Endothelial cell (in vitro differentiated cells): ENCODE measurements around the gene CAMTA1. TPM values are rescaled to one million over a fixed set of nuclear protein-coding genes. Genes with fewer than 3 reads are reported as not detected.

Source experiments
- DNase-seq: peaks from one replicate; pipeline ENCODE4 v3.0.0; 2021; ENCODE audit warnings: low spot score
- H3K27ac Mint-ChIP-seq: one replicate; pipeline ENCODE4 v1.8.0; 2021; ENCODE audit warnings: mixed read lengths, inconsistent platforms; ENCODE audit not compliant: unreplicated experiment
- H3K27me3 Mint-ChIP-seq: one replicate; pipeline ENCODE4 v1.8.0; 2021; ENCODE audit warnings: mild to moderate bottlenecking, moderate library complexity, mixed read lengths, inconsistent platforms; ENCODE audit not compliant: unreplicated experiment
- H3K36me3 Mint-ChIP-seq: one replicate; pipeline ENCODE4 v1.8.0; 2021; ENCODE audit warnings: mild to moderate bottlenecking, low read depth, mixed read lengths, inconsistent platforms; ENCODE audit not compliant: unreplicated experiment
- H3K4me1 Mint-ChIP-seq: one replicate; pipeline ENCODE4 v1.8.0; 2021; ENCODE audit warnings: mild to moderate bottlenecking, mixed read lengths, inconsistent platforms; ENCODE audit not compliant: unreplicated experiment
- H3K4me3 Mint-ChIP-seq: one replicate; pipeline ENCODE4 v1.8.0; 2021; ENCODE audit warnings: mild to moderate bottlenecking, mixed read lengths, inconsistent platforms; ENCODE audit not compliant: unreplicated experiment
- H3K9me3 Mint-ChIP-seq: one replicate; pipeline ENCODE4 v1.8.0; 2021; ENCODE audit warnings: mixed read lengths, inconsistent platforms; ENCODE audit not compliant: unreplicated experiment
- total RNA-seq: library from RNA; stranded (reverse); fragmentation: NEBNext Ultra II Directional; extraction: Animal tissue kit (Norgen Biotek cat#: 25700); gene quantifications from one replicate; pipeline ENCODE4 v1.2.1, GENCODE V29; 2021; ENCODE audit not compliant: unreplicated experiment
- TF ChIP-seq, protein P1 (sequence below): fragments of 200-600 bp; sonication (generic); IDR thresholded peaks from one replicate; pipeline ENCODE4 v1.5.0; 2021; ENCODE audit warnings: antibody characterized with exemption; ENCODE audit not compliant: unreplicated experiment

Gene CAMTA1
- total RNA-seq, 1 donor from 2014 or later = 87.3 TPM

DNA sequence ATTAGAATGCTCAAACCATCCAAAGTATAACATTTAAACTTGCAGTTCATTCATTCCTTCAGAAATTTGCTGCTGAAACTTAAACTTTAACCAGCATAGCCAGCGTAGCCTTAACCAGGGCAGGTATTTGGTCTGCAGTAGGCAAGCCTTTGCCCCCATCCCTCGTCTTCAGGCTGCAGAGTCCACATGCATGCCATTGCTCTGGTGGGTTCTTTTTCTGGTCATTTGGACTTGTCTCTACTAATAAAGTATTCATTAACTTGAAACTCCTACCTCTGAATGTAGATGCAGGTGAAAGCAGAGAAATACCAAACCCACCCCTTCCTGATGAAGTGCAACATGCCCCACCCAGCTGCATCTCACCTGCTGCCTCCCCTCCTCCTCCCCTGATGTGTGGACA is 100.2 kb downstream of the CAMTA1 start:
- no peak overlapping the region for H3K27ac Mint-ChIP-seq
- no peaks in the 10 kb centered on the region for H3K27me3 Mint-ChIP-seq
- no peaks in the 10 kb centered on the region for H3K36me3 Mint-ChIP-seq

DNA sequence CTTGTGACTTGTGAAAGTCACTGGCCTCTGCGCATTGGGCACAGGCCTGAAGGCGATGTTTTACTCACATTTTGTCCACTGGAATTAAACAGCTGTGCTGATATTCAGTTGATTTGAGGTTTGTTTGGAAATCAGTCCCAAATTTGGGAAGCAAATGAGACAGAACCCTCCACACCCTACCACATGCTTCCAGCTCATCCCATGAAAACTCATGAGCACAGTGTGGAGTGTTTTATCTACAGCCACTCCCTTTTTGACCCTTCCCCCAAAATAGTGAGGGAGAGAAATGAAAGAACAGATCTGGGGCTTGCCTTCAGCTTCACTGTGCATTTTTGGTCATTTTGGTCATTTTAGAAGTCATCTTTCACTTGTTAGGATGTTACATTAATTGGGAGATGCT is 101.3 kb downstream of the CAMTA1 start:
- no peaks in the 10 kb centered on the region for H3K9me3 Mint-ChIP-seq

More for the DNA sequence above, 100.2 kb downstream of the CAMTA1 start:
- DNase-seq = no peak
- Mint-ChIP-seq H3K4me3 (no peak overlapping the region), H3K4me1 (peaks cover 13% of the 10 kb centered on the region), H3K9me3 (no peaks in the 10 kb centered on the region)
- TF ChIP-seq, protein P1, sequence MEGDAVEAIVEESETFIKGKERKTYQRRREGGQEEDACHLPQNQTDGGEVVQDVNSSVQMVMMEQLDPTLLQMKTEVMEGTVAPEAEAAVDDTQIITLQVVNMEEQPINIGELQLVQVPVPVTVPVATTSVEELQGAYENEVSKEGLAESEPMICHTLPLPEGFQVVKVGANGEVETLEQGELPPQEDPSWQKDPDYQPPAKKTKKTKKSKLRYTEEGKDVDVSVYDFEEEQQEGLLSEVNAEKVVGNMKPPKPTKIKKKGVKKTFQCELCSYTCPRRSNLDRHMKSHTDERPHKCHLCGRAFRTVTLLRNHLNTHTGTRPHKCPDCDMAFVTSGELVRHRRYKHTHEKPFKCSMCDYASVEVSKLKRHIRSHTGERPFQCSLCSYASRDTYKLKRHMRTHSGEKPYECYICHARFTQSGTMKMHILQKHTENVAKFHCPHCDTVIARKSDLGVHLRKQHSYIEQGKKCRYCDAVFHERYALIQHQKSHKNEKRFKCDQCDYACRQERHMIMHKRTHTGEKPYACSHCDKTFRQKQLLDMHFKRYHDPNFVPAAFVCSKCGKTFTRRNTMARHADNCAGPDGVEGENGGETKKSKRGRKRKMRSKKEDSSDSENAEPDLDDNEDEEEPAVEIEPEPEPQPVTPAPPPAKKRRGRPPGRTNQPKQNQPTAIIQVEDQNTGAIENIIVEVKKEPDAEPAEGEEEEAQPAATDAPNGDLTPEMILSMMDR = no peak

DNA sequence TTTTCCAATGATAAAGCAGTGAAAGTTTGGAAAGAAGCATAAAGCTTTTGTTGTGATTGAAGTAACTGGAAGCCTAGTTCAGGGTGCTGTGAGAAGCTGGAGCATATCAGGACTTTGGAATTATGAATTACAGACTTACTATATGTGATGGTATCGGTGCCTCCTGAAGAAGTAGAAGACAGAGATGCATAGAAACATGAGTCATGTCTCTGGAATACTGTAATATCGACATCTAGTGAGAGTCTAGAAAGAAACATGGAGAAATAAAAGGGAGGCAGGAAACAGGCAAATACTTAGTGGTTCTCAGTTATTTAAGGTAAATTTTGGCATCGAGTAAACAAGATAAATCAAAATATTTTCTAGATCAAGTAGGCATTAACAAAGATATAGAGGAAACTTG is 103.0 kb downstream of the CAMTA1 start:
- peaks cover 2% of the 10 kb centered on the region for H3K27me3 Mint-ChIP-seq
- H3K27ac Mint-ChIP-seq = no peak overlapping the region
- H3K9me3 Mint-ChIP-seq = no peaks in the 10 kb centered on the region
- H3K4me3 Mint-ChIP-seq = no peak overlapping the region
- DNase-seq = no peak
- no peaks in the 10 kb centered on the region for H3K36me3 Mint-ChIP-seq
- H3K4me1 Mint-ChIP-seq = peaks cover 6% of the 10 kb centered on the region
- TF ChIP-seq, protein P1 = no peak

More for the DNA sequence above, 101.3 kb downstream of the CAMTA1 start:
- no peak for DNase-seq
- Mint-ChIP-seq H3K27ac (no peak overlapping the region), H3K4me3 (no peak overlapping the region), H3K36me3 (no peaks in the 10 kb centered on the region), H3K27me3 (no peaks in the 10 kb centered on the region), H3K4me1 (peaks cover 6% of the 10 kb centered on the region)
- TF ChIP-seq, protein P1 = no peak

DNA sequence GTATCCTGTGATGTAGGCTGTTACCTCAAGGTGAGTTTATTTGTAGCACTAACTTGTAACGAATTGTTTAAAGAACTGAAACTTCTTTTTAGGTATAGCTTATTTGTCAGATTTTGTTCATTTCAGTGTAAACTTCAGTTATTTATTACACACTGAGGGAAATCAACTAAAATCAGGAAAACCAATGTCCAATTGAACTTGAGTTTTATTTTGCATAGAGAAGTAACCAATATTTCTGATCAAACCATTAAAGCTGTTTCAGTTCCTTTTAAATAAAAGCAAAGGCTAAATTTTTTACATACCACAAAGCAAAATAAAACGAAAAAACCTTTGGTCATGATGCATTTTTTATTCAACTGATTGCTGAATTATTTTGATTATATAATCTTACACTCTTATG is 103.6 kb downstream of the CAMTA1 start:
- peaks cover 6% of the 10 kb centered on the region for H3K4me1 Mint-ChIP-seq
- peaks cover 2% of the 10 kb centered on the region for H3K27me3 Mint-ChIP-seq
- H3K4me3 Mint-ChIP-seq = no peak overlapping the region
- no peaks in the 10 kb centered on the region for H3K36me3 Mint-ChIP-seq
- no peak overlapping the region for H3K27ac Mint-ChIP-seq
- DNase-seq = no peak
- TF ChIP-seq, protein P1 = no peak
- no peaks in the 10 kb centered on the region for H3K9me3 Mint-ChIP-seq

DNA sequence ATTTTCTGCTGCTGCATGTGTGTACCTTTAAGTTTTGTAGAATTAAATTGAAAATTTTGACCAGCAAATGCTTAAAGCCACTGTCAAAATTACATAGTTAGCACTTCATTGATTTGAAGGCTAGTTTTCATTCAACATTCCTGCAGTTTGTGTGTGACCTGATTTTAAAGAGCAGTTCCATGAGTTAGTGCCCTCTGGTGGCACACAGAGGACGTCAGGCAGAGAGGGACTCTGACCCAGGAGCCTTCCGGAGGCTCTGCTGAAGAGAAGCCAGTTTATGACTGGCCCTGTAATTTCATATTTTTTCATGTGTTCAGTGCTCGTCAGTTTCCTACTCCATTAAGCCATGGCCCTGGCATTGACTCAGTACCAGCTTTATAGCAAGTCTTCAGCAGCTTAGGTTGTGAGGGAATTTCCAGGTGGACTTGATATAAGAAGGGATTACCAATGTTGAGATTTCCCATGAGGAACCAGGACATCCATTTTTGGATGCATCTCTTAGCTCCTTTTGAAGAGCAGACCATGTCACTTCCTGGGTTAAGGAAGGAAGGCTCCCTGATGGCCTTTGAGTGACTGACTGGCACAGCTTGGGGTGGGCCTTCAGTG is 104.7 kb downstream of the CAMTA1 start:
- H3K27me3 Mint-ChIP-seq = peaks cover 2% of the 10 kb centered on the region
- H3K36me3 Mint-ChIP-seq = no peaks in the 10 kb centered on the region
- peak; percentile 57 for DNase-seq
- TF ChIP-seq, protein P1 = peak; percentile 43
- no peak overlapping the region for H3K27ac Mint-ChIP-seq
- no peak overlapping the region for H3K4me3 Mint-ChIP-seq
- H3K9me3 Mint-ChIP-seq = no peaks in the 10 kb centered on the region
- H3K4me1 Mint-ChIP-seq = peaks cover 6% of the 10 kb centered on the region
